ENCODE results near the gene FBXO31.

DNA sequence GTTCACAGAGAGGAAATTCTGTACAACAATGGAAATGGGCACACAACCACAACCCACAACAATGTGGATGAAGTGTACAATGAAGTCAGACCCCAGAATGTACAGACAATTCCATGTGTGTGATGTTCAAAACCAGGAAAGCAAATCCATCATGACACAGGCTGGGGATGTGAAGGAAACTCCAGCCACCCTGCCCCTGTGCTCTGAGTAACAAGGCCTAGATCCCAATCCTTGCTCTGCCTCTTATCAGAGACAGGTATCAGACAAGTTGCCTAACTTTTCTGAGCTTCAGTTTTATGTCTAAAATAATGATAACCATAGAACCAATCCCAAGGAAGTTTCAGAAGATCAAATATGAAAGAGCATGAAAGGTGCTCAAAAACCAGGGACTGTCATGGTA, 64.6 kb downstream of the FBXO31 start:
- TF ChIP-seq, protein P1, sequence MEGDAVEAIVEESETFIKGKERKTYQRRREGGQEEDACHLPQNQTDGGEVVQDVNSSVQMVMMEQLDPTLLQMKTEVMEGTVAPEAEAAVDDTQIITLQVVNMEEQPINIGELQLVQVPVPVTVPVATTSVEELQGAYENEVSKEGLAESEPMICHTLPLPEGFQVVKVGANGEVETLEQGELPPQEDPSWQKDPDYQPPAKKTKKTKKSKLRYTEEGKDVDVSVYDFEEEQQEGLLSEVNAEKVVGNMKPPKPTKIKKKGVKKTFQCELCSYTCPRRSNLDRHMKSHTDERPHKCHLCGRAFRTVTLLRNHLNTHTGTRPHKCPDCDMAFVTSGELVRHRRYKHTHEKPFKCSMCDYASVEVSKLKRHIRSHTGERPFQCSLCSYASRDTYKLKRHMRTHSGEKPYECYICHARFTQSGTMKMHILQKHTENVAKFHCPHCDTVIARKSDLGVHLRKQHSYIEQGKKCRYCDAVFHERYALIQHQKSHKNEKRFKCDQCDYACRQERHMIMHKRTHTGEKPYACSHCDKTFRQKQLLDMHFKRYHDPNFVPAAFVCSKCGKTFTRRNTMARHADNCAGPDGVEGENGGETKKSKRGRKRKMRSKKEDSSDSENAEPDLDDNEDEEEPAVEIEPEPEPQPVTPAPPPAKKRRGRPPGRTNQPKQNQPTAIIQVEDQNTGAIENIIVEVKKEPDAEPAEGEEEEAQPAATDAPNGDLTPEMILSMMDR (IDR thresholded peaks at IDR 0.05; ENCODE audit: poor library complexity, severe bottlenecking) = no peak
- TF ChIP-seq, protein P2, sequence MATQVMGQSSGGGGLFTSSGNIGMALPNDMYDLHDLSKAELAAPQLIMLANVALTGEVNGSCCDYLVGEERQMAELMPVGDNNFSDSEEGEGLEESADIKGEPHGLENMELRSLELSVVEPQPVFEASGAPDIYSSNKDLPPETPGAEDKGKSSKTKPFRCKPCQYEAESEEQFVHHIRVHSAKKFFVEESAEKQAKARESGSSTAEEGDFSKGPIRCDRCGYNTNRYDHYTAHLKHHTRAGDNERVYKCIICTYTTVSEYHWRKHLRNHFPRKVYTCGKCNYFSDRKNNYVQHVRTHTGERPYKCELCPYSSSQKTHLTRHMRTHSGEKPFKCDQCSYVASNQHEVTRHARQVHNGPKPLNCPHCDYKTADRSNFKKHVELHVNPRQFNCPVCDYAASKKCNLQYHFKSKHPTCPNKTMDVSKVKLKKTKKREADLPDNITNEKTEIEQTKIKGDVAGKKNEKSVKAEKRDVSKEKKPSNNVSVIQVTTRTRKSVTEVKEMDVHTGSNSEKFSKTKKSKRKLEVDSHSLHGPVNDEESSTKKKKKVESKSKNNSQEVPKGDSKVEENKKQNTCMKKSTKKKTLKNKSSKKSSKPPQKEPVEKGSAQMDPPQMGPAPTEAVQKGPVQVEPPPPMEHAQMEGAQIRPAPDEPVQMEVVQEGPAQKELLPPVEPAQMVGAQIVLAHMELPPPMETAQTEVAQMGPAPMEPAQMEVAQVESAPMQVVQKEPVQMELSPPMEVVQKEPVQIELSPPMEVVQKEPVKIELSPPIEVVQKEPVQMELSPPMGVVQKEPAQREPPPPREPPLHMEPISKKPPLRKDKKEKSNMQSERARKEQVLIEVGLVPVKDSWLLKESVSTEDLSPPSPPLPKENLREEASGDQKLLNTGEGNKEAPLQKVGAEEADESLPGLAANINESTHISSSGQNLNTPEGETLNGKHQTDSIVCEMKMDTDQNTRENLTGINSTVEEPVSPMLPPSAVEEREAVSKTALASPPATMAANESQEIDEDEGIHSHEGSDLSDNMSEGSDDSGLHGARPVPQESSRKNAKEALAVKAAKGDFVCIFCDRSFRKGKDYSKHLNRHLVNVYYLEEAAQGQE (IDR thresholded peaks at IDR 0.05; ENCODE audit: borderline replicate concordance) = no peak
